NCI-H345 treated with DMSO at 0.1 percent for 48 hours (cell line): ENCODE results near the gene NUTM2F.
"Not testable (repeated sequence)": the region's sequence is repeated elsewhere in the genome, so short reads cannot be mapped to it uniquely, and the experiment has no call there.

Experiments
- DNase-seq: peaks from one replicate; lab custom pipeline; 2025; ENCODE audit not compliant: unreplicated experiment; lab: John Stamatoyannopoulos, UW

The NUTM2F gene

GRCh38 chr9:94328544-94328943 lies at the start of gene NUTM2F:
Gene NUTM2F (minus strand): TSS chr9:94328644. CDS start chr9:94328623, 21 bp downstream.
- DNase-seq = not testable (repeated sequence)

GRCh38 chr9:94375197-94375596 lies 46.8 kb upstream of the NUTM2F start:
- not testable (repeated sequence) for DNase-seq

GRCh38 chr9:94374176-94375056 lies 46.0 kb upstream of the NUTM2F start:
- peak; percentile 59 for DNase-seq

GRCh38 chr9:94373779-94374175 lies 45.3 kb upstream of the NUTM2F start:
- DNase-seq = not testable (repeated sequence)

GRCh38 chr9:94370266-94370665 lies 41.8 kb upstream of the NUTM2F start:
- DNase-seq = not testable (repeated sequence)

- DNase-seq = not testable (repeated sequence)
Measured at GRCh38 chr9:94364093-94364614, 35.7 kb upstream of the NUTM2F start.

- not testable (repeated sequence) for DNase-seq
Measured at GRCh38 chr9:94357158-94357557, 28.7 kb upstream of the NUTM2F start.

- not testable (repeated sequence) for DNase-seq
Measured at GRCh38 chr9:94351901-94352723, 23.7 kb upstream of the NUTM2F start.

GRCh38 chr9:94348754-94349153 lies 20.3 kb upstream of the NUTM2F start:
- DNase-seq = not testable (repeated sequence)

GRCh38 chr9:94347451-94347850 lies 19.0 kb upstream of the NUTM2F start:
- not testable (repeated sequence) for DNase-seq

GRCh38 chr9:94341703-94342102 lies 13.3 kb upstream of the NUTM2F start:
- not testable (repeated sequence) for DNase-seq

GRCh38 chr9:94340750-94341149 lies 12.3 kb upstream of the NUTM2F start:
- not testable (repeated sequence) for DNase-seq

GRCh38 chr9:94339657-94340056 lies 11.2 kb upstream of the NUTM2F start:
- not testable (repeated sequence) for DNase-seq

- DNase-seq = not testable (repeated sequence)
Measured at GRCh38 chr9:94338723-94339122, 10.3 kb upstream of the NUTM2F start.

- DNase-seq = not testable (repeated sequence)
Measured at GRCh38 chr9:94336445-94336844, 8.0 kb upstream of the NUTM2F start.

GRCh38 chr9:94325583-94325982 lies 2.9 kb downstream of the NUTM2F start:
- not testable (repeated sequence) for DNase-seq

GRCh38 chr9:94323153-94323798 lies 5.2 kb downstream of the NUTM2F start:
- not testable (repeated sequence) for DNase-seq

GRCh38 chr9:94322342-94322940 lies 6.0 kb downstream of the NUTM2F start:
- not testable (repeated sequence) for DNase-seq

GRCh38 chr9:94317949-94318657 lies 10.3 kb downstream of the NUTM2F start:
- not testable (repeated sequence) for DNase-seq

- not testable (repeated sequence) for DNase-seq
Measured at GRCh38 chr9:94316236-94316635, 12.2 kb downstream of the NUTM2F start.
